ENCODE measurements around the gene NRGN. TPM values are rescaled to one million over a fixed set of nuclear protein-coding genes. Genes with fewer than 3 reads are reported as not detected.

Gene NRGN
- total RNA-seq, 2 donors from 2014 or later = 1.2 to 1.8 TPM

DNA sequence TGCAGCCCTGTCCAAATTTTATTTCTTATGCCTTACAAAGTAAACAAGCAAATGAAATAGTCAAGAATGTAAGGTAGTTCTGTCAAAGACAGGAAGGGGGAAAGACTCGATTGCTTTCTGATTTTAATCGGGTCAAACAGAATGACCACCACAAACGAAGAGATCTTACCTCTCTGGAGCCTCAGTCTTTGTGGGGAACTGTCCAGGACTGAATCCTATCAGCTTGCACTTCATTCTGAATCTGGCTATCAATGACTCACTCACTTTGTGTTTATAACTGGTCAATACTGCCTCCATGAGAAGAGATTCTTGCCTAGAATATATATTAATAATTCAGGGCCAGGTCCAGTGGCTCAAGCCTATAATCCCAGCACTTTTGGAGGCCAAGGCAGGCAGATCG is 43.3 kb downstream of the NRGN start:
- intact Hi-C loops (cut with DNase I) = no loop called here
- Histone ChIP-seq H3K9me3 (no peaks in the 10 kb centered on the region), H3K36me3 (no peaks in the 10 kb centered on the region), H3K27me3 (replicated peaks; ENCODE audit: insufficient read depth) (no peaks in the 10 kb centered on the region), H3K4me1 (replicated peaks) (no peaks in the 10 kb centered on the region), H3K4me3 (no peak overlapping the region), H3K27ac (no peak overlapping the region)
- DNase-seq (ENCODE audit: low spot score) = no peak
- 89% methylated on average over 4 of the region's 4 CpGs for WGBS
- TF ChIP-seq POLR2A (IDR thresholded peaks at IDR 0.05) (no peak), POLR2AphosphoS5 (IDR thresholded peaks at IDR 0.05) (no peak)
- TF ChIP-seq, protein P1, sequence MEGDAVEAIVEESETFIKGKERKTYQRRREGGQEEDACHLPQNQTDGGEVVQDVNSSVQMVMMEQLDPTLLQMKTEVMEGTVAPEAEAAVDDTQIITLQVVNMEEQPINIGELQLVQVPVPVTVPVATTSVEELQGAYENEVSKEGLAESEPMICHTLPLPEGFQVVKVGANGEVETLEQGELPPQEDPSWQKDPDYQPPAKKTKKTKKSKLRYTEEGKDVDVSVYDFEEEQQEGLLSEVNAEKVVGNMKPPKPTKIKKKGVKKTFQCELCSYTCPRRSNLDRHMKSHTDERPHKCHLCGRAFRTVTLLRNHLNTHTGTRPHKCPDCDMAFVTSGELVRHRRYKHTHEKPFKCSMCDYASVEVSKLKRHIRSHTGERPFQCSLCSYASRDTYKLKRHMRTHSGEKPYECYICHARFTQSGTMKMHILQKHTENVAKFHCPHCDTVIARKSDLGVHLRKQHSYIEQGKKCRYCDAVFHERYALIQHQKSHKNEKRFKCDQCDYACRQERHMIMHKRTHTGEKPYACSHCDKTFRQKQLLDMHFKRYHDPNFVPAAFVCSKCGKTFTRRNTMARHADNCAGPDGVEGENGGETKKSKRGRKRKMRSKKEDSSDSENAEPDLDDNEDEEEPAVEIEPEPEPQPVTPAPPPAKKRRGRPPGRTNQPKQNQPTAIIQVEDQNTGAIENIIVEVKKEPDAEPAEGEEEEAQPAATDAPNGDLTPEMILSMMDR (IDR thresholded peaks at IDR 0.05) = no peak

DNA sequence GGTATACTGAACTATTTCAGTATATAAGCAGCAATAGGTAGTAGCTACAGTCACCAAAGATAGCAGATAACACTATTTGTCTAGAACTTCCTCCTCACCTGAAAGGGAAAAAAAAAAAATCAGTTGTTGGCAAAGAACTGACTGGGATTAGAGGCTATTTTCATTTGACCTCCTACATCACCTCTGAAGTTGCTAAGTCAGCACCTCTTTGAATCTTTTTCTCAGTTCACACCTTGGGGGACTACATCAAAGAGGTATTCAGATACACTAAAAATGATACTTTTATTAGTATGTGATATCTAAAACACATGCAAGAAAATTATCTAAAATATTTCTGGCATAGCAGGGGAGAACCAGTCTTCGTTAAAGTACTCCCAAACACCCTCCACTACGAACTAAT is 44.3 kb downstream of the NRGN start:
- Histone ChIP-seq H3K9me3 (no peaks in the 10 kb centered on the region), H3K4me3 (no peak overlapping the region), H3K27ac (no peak overlapping the region), H3K4me1 (replicated peaks) (no peaks in the 10 kb centered on the region), H3K36me3 (no peaks in the 10 kb centered on the region), H3K27me3 (replicated peaks; ENCODE audit: insufficient read depth) (no peaks in the 10 kb centered on the region)
- no peak for TF ChIP-seq POLR2AphosphoS5 (IDR thresholded peaks at IDR 0.05)
- no peak for TF ChIP-seq POLR2A (IDR thresholded peaks at IDR 0.05)
- TF ChIP-seq, protein P1 (IDR thresholded peaks at IDR 0.05) = no peak
- 96% methylated on average over 2 of the region's 2 CpGs for WGBS
- intact Hi-C loops (cut with DNase I) = no loop called here
- no peak for DNase-seq (ENCODE audit: low spot score)

DNA sequence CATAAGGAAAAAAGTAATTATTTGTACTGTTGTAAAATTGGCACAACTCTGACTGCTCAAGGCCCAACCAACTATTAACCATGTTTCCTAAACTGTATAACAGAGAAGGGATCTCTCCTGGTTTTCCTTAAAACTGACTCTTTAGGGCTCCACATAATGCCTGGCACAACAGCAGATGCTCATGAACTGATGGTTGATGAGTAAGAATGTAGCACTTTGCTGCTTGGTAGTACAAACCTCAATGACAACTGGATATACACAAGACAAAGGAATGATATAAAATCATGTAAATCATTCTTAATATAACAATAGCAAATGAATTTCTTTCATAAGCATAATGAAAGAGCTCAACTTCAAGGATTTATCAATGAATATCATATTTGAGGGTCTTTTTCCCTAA is 48.8 kb downstream of the NRGN start:
- TF ChIP-seq, protein P1 (IDR thresholded peaks at IDR 0.05) = no peak
- TF ChIP-seq POLR2A (IDR thresholded peaks at IDR 0.05) (no peak), POLR2AphosphoS5 (IDR thresholded peaks at IDR 0.05) (no peak)
- no peak overlapping the region for H3K4me3 ChIP-seq
- H3K36me3 ChIP-seq = no peaks in the 10 kb centered on the region
- intact Hi-C loops (cut with DNase I) = no loop called here
- no peaks in the 10 kb centered on the region for H3K9me3 ChIP-seq
- DNase-seq (ENCODE audit: low spot score) = no peak
- no peaks in the 10 kb centered on the region for H3K4me1 ChIP-seq (replicated peaks)
- H3K27me3 ChIP-seq (replicated peaks; ENCODE audit: insufficient read depth) = no peaks in the 10 kb centered on the region
- no peak overlapping the region for H3K27ac ChIP-seq

DNA sequence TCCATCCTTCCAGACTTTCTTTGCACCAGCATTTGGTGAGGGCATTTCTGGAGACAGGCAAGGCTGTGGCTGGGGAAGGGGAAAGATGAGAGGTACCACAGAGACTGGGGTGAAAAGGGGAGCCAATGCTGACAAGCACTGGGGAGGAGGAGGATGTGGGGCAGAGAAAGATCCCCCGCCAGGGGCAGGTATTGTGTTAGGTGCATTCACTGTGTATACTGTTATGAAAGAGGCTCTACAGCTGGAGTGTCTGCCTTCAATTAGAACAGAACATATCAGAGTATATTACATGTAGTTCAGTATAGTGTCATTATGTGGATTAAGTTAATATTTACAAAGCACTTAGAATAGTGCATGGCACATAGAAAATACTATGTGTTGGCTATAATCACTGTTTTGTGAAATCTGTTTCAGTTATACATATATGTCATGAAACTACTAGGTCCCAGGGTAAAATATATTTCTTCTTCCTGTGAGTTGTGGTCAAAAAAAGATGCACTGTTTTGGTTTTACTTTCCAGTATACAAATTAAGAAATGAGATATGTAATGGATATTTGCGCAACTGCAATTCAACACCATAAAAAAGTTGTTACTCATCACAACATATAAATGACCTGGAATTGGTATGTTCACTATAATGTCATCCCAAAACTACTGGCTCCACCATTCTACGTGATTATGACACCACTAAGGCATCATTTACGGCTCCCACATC is 52.0 kb downstream of the NRGN start:
- no peaks in the 10 kb centered on the region for H3K4me1 ChIP-seq (replicated peaks)
- intact Hi-C loops (cut with DNase I) = no loop called here
- 95% methylated on average over 4 of the region's 4 CpGs for WGBS
- H3K27ac ChIP-seq = no peak overlapping the region
- no peaks in the 10 kb centered on the region for H3K27me3 ChIP-seq (replicated peaks; ENCODE audit: insufficient read depth)
- H3K9me3 ChIP-seq = no peaks in the 10 kb centered on the region
- no peak for DNase-seq (ENCODE audit: low spot score)
- no peak overlapping the region for H3K4me3 ChIP-seq
- H3K36me3 ChIP-seq = no peaks in the 10 kb centered on the region
- TF ChIP-seq POLR2AphosphoS5 (IDR thresholded peaks at IDR 0.05) = no peak
- TF ChIP-seq, protein P1 (IDR thresholded peaks at IDR 0.05) = no peak
- no peak for TF ChIP-seq POLR2A (IDR thresholded peaks at IDR 0.05)
